EH (cell line): ENCODE results near the gene SERPINA1.
A peak's percentile ranks its signal among the peaks of the same experiment; 100 is the strongest.
"Not testable (repeated sequence)": the region's sequence is repeated elsewhere in the genome, so short reads cannot be mapped to it uniquely, and the experiment has no call there.

Experiments
- DNase-seq: peaks from one replicate; pipeline ENCODE4 v3.0.0-alpha.2; 2015; ENCODE audit warnings: low read depth

SERPINA1 gene

DNA sequence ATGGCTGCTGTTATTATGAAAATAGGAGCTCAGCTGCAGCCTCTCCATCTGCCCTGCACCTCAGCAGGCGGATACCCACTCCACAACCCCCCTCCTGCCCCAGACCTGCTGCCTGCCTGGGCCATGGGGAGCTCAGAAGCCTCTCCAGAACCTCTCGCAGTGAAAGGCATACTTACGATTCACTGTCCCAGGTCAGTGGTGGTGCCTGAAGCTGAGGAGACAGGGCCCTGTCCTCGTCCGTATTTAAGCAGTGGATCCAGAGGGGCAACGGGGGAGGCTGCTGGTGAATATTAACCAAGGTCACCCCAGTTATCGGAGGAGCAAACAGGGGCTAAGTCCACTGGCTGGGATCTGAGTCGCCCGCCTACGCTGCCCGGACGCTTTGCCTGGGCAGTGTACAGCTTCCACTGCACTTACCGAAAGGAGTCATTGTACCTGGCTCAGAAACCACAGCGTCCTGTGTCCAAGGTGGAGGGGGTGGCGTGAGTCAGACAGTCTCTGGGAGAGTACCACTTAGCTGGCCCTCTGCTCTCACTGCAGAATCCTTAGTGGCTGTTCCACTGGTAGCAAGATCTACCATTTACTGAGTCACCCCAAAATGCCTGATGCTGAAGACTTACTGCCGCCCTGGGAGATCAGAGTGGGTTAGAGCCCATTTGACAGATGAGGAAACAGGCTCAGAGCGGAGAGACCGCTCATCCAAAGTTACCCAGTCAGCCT is at the start of gene SERPINA1:
Gene SERPINA1, minus strand, starts transcription at position 219 of the 720 bp plus-strand sequence. CDS start 5,365 bp downstream, outside the sequence.
- DNase-seq, result no peak

DNA sequence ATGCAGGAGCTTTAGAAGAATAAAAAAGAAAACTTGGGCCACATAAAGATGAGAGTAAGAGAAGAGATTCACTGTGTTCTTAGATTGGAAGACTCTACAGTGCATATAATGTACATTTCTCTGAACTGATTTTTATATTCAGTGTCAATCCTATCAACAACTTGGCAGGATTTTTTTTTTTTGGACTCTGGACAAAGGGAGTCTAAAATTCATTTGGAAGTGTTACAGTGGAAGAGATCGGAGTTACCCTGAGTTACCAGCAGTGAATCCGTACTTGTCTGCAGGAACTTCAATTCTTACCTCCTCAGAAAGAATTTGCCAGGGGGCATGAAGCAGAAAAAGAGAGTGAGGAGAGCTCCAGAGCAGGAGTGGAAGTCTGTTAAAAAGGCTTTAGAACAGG is 40.2 kb upstream of the SERPINA1 start:
- DNase-seq, result no peak

DNA sequence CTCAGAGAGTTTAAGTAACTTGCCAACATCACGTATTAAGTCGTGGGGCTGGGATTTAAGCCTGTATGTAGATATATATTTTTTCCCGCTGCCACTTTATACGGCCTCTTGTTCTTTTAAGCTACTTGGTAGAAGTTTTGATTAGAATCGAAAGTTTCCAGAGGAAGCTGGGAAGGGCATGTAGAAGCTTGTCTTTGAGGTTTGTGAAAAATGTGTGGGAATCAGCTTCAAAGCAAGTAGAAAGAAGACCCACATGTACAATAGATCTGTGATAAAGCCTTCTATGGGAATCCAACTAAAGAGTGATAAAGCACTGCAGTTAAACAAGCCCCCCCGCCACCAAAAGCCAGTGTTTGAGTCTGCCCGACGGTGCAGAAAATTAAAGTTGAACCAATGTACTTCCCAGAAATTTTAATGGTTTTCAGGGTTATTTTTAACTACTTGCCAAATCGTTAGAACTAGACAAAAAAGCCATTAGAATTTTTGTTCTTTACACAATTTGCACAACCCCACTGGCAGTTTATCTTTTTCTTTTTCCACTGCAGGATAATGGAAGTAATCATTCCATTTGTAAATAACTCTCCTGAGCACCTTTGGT is 38.7 kb upstream of the SERPINA1 start:
- DNase-seq, result no peak

DNA sequence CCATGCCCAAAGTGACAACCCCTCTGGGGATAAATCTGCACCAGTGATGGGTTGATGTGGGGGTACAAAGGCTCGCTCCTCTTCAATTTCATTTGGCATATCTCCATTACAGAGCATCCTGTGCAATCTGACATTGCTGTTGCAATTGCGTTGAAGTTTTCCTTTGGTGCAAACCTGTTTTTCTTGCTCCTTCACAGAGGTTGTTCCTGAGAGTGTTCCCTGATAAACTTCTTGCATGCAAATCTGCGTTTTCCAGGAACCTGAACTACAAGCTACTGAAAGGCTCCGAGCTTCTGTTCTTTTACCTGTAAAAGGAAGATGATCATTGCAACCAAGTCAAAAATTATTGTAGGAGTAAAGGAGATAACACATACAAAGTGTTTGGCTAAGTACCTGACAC is 38.1 kb upstream of the SERPINA1 start:
- DNase-seq, result no peak

DNA sequence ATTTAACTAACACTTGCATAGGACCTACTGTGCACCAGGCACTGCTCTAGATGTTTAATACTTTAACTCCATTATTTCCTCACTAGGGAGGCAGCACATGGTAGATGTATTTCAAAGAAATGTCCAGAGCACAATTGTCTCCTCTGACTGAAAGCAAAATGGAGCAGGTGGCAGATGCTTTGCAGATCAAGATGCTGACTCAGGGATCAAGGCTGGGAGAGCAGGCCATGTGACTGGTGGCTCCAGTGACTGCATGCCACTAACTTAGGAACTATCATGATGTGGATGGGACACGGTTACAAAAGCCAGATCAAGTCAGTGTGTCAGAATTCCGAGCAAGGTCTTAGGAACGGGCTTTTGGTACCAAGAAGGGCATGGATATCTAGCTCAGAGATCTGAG is 36.0 kb upstream of the SERPINA1 start:
- DNase-seq, result no peak

DNA sequence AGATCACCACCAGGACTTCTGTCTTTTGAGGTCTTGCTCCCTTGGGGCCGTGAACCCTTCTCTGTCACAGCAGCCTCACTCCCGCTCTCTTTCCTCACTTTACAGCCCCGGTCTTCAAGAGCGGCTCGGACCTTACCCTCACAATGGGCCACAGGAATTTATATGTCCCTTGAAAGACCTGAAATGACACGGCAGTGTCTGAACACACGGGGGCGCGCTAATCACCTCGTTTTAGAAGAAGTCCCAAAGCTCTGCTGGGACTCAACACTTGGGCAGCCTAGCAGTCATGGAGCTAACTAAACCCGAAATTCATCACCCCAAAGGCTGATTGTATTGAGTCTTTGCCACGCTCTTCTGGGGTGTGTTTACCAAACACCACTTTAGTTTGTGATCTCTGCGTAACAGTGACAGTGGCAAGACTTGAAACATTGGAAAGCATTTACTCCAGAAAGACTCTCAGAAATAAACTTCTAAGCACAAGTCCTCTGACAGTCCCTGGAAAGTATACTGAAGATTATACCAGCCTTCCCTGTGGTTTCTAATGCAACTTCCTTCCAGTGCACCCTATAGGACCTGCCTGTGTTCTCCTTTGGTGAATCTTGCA is 35.2 kb upstream of the SERPINA1 start:
- peak; percentile 75 for DNase-seq

DNA sequence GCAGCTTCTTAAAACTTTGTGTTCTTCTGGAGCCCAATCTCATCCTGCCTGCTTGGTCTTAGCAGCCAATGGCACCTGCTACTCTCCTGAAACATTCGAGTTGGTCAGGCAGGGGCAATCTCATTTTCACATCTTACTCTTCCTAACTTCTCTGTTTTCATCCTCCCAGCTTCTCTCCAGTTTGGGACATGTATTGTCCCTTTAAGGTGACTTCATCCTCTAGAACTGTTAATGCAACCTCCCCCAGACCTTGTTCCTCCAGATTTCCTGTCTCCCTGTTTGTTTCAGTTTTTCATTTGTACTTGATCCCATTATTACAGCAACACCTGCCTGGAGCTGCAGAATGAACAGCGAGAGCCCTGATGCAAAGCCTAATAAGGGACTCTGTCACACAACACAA is 32.9 kb upstream of the SERPINA1 start:
- DNase-seq, result no peak

DNA sequence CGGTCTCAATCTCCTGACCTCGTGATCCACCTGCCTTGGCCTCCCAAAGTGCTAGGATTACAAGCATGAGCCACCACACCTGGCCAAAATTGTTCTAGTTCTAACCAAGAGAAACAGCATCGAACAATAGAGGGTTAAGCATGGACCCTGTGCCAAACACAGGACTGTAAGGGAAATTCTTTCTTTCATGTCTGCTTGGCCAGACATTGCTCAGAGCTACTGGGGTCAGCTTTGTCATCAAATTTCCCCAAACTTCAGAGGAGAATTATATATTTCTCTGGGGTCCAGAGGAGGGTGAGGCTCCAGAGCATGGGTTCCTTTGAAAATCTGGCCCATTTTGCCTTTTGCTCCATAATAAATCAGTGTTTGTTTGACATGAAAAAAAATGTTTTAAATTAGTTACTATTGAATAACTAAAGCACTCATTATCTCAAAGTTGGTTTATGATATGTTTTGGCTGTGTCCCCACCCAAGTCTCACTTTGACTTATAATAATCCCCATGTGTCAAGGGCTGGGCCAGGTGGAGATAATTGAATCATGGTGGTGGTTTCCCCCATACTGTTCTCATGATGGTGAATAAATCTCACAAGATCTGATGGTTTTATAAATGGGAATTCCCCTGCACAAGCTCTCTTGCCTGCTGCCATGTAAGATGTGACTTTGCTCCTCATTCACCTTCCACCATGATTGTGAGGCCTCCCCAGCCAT is 29.2 kb upstream of the SERPINA1 start:
- DNase-seq, result not testable (repeated sequence)

DNA sequence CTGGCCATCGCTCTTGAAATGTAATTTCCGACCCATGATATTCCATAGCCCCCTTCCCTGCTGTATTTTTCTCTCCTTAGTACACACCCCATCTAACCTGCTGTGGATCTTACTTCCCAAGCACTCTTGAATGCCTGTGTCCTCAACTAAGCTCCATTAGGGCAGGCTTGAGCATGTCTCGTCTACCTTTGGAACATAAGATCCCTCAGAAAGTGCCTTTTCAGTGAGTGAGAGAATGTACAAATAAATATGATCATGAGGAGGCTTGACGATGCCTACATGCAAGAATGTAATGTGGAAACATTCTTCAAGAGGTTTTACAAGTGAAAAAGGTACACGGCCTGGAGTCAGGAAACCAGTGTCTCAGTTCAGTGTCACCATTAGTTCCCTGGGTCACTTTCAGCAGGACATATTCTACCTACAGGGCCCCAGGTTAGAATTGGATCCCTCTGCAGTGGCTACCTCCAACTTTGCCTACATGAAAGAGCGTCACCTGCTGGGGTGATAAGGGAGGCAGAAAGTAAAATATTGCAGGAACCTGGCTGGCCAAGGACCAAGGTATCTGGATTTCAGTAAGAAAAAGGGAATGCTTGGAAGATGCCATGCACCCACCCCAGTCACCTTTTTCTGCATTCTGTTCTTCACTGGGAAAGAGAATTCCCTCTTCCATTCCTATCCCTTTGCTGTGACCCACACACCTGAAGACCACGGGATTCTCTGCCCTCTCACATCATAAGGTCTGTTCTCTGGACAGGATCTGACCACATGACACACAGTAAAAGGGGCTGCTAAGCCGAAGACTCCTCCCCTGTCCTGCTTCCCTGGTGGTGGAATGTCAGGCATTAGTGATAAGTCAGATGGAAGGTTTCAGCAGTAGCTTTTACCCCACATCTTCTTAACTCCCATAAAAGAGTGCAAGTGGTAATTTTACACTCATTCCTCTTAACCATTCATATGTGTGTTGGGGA is 24.6 kb upstream of the SERPINA1 start:
- peak; percentile 24 for DNase-seq

DNA sequence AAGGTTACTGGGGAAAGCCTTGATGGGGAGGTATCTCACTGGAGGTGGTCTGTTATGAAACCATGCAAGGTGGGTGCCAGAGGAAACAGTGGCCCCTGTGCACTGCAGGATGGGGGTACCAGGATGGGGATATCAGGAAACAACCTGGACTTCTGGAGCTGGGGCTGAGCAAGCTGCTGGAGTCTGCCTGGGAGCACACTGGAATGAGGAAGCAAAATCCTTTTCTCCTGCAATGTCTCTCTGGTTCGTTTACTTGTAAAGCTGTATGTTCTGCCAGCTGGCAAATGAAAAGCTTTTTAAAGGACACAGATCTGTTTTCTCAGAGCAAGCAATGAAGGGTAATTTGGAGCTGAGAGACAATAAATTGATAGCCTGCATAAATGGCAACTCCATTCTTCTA is 23.2 kb upstream of the SERPINA1 start:
- DNase-seq, result no peak

DNA sequence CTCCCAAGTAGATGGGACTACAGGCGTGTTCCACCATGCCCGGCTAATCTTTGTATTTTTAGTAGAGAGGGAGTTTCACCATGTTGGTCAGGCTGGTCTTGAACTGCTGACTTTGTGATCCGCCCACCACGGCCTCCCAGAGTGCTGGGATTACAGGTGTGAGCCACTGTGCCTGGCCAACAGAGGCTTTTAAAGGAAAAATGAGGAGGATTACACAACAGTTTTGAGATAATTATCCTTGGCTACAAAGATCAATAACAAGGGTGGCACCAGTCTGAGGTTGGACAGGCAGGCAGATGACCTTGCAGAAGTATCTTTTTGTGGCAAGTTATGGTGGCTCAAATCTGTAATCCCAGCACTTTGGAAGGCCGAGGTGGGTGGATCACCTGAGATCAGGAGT is 21.0 kb upstream of the SERPINA1 start:
- DNase-seq, result not testable (repeated sequence)

DNA sequence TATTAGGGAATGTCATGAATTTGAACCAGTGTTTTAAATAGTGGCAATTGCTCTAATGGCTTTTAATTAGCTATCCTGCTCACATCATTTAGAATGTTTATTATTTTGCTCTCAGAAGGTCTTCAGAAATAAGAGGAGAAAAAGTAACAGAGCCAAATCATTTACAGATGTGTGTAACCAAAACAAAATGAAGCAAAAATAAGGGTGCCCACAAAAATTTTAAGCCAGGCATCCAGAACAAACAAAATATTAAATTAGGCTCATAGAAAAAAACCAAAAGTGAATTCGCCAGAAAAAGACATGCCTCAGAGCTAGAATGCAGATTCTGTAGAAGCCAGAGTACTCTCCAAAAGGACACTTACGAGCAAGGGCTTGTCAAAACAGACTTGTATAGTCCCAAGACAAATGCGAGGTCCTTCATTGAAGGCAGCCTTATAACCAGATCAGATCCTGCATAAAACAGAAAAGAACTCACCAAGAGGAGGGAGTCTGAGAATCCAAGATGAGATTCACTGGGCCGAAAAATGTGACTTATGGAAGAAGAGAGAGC is 20.2 kb upstream of the SERPINA1 start:
- peak; percentile 34 for DNase-seq

DNA sequence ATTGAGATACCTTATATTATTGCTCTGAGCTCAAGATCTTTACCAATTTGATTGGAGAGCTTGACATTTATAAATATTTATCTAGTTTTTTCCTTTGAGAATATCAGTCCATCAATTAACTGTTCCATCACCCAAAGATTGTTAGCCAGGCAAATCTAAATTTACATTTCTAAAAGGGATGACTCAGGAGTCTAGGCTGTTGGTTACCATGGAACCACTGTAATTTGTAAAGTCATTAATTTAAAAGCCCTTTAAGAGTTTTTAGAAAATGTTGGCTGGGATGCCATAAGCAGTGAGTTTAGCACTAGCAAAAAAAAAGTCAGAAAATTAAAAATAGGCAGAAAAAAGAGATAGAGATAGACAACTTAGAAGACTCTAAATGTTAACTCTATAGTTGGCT is 19.5 kb upstream of the SERPINA1 start:
- peak; percentile 59 for DNase-seq

DNA sequence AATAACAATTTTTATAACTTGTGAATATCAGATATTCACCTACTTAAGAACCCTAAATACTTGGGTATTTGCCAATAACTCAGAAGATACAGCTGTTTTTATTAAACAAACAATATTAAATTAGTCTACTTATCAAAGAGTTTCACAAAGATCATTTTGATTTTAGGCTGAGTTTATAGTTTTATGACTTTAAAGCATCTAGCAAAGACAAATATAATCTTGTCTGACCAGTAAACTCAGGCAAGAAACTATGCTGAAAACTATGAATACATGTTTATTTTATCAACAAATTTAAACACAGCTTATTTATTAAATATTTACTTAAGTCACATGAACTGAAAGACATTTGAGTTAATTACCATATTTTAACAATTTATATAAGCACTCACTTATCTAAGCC is 18.5 kb upstream of the SERPINA1 start:
- DNase-seq, result no peak

DNA sequence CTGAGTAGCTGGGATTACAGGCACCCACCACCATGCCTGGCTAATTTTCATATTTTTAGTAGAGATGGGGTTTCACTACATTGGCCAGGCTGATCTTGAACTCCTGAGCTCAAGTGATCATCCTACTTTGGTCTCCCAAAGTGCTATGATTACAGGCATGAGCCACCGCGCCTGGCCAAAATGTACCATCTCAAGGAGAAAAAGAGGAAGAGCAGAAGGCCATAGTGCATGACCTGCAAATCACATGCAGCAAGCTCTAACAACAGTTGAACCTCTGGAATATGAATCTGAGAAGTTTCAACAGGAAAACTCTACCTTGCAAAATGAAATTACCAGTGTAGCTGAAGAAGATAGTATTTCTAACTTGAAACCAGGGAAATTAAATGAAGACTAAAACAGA is 17.1 kb upstream of the SERPINA1 start:
- DNase-seq, result no peak

DNA sequence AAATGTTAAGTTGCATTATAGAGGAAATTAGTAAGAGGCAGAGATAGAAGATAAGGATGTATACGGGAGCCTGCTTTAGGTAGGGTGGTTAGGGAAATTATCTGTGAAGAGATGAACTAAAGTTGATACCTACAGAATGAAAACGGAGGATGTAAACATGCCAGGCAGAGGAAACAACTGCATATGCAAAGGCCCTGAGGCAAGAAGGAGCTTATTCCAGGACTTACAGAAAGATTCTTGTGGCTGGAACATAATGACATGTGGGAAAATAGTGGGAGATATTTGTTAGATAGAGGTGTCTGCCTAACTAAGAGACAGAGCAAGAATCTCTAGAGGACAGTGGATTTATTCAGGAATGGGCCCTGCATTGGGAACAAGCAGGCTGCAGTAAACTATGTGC is 16.2 kb upstream of the SERPINA1 start:
- DNase-seq, result no peak

DNA sequence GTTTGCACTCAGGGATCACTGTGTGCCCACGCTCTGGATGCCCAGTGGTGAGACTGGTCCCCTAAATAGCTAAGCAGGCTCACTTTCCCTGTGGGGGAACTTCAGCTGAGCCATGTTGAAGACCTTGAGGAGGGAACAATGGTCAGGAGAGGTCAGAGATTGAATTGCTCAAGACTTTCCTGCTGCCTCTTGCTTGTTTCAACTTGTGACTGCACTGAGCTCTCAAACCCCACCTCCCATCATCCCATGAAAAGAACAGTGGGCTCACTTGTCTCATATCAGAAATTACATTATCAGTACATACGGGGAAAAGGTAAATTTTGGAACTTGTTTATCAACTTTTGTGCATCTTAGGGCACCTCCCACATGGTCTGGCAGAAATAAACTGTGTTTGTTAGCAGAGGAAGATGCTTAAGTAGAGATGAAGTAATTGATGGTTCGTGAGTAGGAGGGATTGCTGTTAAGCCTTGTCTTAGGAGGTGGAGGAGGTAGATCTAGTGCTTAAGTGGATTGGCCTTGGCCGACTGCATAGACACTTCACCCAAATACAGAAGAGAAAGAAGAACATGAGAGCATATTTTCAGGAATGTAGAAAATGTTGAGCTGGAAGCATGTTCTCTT is 15.0 kb upstream of the SERPINA1 start:
- no peak for DNase-seq

DNA sequence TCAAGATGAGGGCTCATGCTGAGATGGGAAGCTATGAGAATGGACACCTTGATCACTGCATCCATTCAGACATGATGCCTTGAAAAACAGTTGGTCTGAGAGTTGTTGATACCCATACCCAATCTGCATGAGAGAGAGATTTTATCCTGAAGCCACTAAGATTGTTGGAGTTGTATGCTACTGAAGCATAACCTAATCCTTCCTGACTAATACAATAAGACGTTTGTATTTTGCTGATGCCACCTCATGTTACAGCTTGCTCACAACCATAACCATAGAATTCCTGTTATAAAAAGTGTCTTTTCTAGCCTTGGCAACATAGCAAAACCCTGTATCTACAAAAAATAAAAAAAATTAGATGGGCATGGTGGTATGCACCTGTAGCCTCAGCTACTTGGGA is 12.7 kb upstream of the SERPINA1 start:
- peak; percentile 63 for DNase-seq

DNA sequence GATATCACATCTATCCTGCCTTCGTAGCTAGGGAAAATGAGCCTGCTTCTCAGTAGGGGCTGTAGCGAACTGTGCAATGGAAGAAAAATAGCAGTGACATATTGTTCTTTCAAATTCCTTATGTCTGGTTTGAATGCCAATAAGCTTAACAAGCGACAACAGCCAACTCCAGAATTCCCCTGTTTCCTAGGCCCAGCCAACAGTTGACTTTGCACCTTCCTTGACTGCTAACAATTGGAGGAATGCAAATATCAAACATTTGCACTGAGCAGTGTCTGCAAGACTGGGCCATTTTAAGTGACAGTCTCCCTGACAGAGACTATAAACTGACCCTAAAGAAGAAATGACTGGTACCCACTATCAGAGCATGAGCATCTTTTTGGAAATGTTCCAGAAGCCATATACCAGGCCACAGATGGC is 12.0 kb upstream of the SERPINA1 start:
- DNase-seq, result peak; percentile 35

DNA sequence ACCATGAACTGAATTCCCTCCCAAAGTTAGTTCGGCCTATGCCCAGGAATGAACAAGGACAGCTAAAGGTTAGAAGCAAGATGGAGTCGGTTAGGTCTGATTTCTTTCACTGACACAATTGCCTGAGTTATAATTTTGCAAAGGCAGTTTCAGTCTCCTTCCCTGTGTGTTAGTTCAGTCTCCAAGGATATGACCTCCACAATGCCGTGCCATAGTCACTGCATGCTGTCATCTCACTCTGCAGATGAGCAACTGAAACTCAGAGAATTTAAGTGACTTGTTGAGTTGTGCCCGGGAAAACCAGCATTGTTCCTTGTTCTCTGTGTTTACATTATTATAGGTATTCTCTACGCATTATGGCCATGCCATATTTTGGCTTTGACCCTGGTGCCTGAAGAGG is 10.1 kb upstream of the SERPINA1 start:
- no peak for DNase-seq

DNA sequence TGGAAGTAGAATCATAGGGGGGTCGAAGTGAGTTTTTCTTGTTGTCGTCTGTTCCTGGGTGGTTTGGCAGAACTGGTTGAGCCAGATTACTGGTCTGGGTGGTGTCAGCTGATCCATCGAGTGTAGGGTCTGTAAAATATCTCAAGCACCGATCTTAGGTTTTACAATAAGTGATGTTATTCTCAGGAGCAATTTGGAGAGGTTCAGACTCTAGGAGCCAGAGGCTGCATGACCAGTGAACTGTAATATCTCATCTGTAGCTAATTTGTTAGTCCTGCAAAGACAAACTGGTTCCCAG is 9.7 kb upstream of the SERPINA1 start:
- no peak for DNase-seq
